Renal cortical epithelial cell (primary cell): Measurements from ENCODE around the gene PDE11A. TPM values are rescaled to one million over a fixed set of nuclear protein-coding genes. Genes with fewer than 3 reads are reported as not detected.

ENCODE experiments used
- DNase-seq: peaks from one replicate; pipeline ENCODE4 v3.0.0-alpha.2; 2011; ENCODE audit warnings: low read depth
- total RNA-seq: library from RNA; depleted of rRNA; stranded (reverse); fragments of >200 nt; gene quantifications from 2 replicates; pipeline ENCODE4 v1.2.3, GENCODE V29; 2014

PDE11A gene
- total RNA-seq, 1 donor from 2014 or later: 5.8 TPM

- DNase-seq: no peak
These were observed 149.3 kb downstream of the PDE11A start for GRCh38 chr2:177923323-177923722.

DNA sequence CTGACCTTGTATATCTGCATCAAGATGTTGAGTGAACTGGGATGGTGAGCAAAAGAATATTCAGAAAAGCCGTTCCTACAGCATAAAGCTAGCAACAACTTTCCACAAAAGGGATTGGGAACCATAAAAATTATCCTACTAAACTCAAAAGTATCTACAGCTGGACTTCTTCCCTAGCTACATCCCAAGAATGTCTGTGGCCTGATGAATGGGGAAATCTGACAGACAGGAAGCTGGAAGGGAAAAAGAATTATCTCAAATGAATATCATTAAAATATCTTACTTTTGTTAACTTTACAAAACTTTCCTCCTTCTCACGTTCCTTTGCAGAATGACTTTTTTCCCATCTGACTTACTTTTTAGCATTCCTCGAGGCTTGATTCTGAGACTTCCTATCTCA, 150.9 kb downstream of the PDE11A start:
- DNase-seq: no peak

- DNase-seq: no peak
These were observed 155.4 kb downstream of the PDE11A start for GRCh38 chr2:177917169-177917568.

DNA sequence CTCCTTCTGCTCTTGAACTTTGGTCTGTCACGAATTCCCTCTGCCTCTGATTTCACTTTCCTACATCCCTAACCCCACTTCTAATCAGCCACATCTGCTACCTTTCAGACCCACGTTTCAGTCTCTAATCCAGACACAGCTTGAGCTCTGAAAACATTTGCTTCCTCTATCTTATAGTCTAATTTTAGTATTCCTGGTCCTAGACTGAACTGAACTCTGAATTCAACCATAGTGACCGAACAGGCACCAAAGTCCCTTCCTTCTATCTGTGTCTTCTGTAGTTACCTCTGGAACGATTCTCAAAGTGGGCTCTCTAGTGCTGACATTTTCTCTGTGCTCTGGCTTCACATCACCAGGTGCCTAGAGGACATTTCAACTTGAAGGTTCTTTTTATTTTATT, 156.2 kb downstream of the PDE11A start:
- no peak for DNase-seq

DNA sequence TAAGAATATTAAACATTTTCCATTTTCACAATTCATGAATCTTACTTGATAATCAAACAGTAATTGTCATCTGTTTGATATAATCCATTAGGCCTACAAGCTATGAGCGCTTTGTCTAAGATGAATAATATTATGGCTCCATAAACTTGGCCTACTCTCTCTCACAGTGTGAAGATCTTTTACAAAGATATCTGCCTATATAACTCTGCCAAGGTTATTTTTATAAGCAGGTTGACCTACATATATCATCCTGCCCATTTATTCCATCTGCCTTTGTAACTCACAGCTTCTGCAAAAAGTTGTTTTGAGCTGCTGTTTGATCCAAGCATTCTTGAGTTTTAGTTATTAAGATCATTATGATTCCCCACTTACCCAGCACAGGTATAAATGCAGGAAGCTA, 158.3 kb downstream of the PDE11A start:
- no peak for DNase-seq

- peak; percentile 12 for DNase-seq
These were observed 162.6 kb downstream of the PDE11A start for GRCh38 chr2:177909962-177910361.

DNA sequence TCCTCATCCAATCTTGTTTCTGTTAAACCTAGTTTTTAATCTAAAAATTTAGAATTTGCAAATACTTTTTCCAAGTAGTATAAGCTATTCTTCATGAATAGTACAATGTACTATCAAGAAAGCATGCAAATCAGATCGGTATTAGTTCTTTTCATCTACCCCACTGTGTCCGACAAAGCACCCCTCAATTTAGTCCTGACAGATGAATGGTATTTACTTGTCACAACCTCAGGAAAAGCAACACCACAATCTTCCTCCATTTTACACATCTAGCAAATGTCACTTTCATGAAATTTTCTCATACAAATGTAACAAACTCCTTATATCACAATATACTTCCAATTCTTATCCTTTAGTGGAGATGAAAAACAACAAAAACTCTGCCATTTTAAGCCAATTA, 163.8 kb downstream of the PDE11A start:
- DNase-seq: no peak

GRCh38 chr2:177908182-177908581, 164.4 kb downstream of the PDE11A start:
- peak; percentile 15 for DNase-seq

GRCh38 chr2:177906041-177906718, 166.4 kb downstream of the PDE11A start:
- peak; percentile 54 for DNase-seq

DNA sequence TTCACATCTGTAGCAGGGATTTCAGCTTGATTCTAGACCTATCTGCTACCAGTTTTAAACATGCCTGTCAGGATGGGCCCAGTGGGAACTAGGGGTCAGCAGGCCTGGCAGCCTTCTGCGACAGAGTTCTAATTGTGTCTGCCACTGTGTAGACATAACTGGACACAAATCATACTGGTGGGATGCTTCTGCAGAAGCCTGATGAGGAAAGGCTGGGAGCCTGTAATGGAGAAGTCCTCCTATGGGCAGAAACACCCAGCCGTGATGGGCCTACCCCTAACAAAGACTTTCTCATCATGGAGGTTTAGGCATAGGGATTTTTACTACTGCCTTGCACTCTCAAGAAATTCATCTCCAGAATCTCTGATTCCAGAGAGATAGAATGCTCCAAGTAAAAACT, 166.9 kb downstream of the PDE11A start:
- no peak for DNase-seq

- no peak for DNase-seq
These were observed 170.0 kb downstream of the PDE11A start for GRCh38 chr2:177902395-177903163.

- DNase-seq: peak; percentile 11
These were observed 172.5 kb downstream of the PDE11A start for GRCh38 chr2:177900082-177900481.

GRCh38 chr2:177897278-177897677, 175.3 kb downstream of the PDE11A start:
- no peak for DNase-seq

DNA sequence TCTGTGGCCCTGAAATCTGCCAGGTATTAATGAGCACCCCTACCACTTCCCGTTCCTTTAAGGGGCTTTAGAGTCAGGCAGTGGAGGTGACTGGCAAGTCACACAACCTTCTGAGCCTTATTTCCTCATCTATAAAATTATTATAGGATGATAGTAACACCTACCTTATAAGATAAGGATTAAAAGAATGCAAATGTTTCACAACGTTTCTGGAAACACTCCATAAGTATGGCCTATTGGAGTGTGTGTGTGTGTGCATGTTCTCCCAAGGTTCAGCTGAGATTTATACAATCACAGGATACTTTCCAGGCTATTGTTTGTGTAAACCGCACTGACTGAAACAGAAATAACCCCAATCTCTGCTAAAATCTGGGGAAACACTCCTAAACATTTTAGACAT, 176.0 kb downstream of the PDE11A start:
- DNase-seq: no peak

- DNase-seq: no peak
These were observed 178.0 kb downstream of the PDE11A start for GRCh38 chr2:177894546-177894945.

DNA sequence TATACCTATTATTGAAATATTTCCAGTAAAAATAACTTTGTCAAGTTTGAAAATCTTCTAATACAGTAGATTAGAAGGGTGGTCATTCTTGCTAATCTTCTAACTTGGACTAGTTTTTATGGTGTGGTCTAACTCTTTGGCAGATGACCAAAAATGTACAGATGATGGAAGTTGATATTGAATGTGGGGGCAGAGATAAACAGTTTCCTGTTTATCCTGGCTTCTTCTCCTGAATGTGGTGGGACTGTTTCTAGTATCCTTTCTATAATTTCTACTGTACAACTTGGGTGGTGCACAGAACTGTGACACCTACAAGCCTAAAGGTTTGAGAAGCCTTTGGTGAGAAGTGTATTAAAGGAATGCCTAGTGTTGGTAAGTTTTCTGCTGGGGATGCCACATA, 178.7 kb downstream of the PDE11A start:
- DNase-seq: no peak

GRCh38 chr2:177891533-177891932, 181.0 kb downstream of the PDE11A start:
- DNase-seq: no peak

GRCh38 chr2:177889818-177890460, 182.6 kb downstream of the PDE11A start:
- no peak for DNase-seq

DNA sequence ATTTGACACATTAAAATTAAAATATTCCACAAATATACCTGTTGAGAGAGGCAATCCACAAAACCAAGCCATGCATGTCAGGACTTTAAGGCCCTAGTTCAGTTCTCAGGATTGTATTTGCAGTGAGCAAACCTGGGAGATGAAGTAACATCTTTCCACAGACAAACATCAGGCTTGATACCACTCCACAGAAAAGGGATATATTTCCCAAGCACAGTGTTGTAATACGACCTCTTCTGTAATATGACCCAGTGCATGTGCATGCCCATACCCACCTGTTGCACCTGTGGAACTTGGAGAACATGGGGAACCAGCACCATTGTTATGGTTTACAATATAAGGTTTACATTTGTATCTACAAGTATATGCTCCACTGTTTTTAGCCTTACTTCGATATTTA, 184.0 kb downstream of the PDE11A start:
- no peak for DNase-seq

- DNase-seq: no peak
These were observed 184.9 kb downstream of the PDE11A start for GRCh38 chr2:177887722-177888121.

GRCh38 chr2:177886824-177887223, 185.8 kb downstream of the PDE11A start:
- DNase-seq: no peak

DNA sequence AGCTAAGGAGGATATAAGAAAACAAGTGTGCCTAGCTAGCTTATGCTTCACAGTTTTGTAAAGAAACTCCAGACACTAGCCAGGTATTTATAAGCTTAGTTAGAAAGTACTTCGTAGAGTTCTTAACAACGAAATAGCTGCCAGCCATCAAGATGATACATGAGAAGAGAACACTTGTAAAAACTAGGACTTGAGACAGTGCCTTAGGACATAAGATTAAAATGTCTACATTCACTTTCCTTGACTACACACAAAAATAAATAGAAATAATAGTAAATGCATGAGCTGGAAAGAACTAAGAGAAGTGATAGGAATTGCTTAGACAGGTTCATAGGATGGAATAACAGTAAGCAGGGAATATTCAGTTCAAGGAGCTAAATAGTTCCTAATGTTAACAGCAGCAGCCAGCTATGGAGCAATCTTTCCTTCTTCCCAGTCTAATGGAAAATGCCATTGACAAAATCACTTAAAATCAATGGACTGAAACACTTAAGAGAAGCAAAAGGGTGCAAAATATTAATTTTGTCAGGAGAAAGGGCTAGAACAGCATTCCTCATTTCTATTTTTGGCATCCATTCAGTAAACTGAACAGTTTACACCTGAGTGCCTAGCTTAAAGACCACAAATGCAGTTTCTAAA, 186.6 kb downstream of the PDE11A start:
- peak; percentile 41 for DNase-seq
